HG03045 (cell line): ENCODE results near the gene SBK3.
"Not testable (repeated sequence)": the region's sequence is repeated elsewhere in the genome, so short reads cannot be mapped to it uniquely, and the experiment has no call there.

ENCODE experiments used
- ATAC-seq: cut with Tn5 transposase; IDR thresholded peaks from one replicate; pipeline ENCODE4 v1.9.1; 2021; ENCODE audit warnings: mild to moderate bottlenecking, moderate library complexity; ENCODE audit not compliant: unreplicated experiment

Gene SBK3

DNA sequence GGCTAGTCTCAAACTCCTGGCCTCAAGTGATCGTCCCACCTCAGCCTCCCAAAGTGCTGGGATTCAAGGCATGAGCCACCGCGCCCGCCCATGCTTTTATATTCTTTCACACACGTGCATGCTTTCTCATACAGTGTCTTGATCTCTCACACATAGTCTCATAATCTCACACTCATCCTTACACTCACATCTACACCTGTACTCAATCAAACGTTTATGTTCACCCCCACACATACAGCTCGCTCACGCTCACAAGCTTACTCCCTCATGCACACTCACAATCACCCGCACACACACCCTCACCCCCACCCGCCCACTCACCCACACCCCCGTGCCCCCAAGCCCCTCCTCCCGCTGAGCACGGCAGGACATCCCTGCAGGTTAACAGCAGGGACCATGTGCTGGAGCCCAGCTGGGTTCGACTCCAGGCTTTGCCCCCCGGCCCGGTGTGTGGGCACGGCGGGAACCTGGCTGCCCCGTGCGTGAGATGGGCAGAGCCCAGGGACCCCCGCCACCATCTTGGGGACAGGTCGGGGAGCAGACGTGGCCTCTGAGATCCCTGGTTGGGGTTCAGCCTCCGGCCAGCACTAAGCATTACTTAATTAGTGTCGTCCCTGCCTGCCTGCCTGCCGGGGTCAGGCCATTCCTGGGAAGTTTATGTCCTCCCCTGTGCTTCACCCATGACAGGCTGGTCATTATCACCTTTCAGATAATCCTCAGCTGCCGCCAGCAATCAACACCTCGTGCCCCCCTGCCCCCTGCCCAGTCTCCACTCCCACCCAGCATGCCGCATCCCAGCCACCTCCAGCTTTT lies 19.8 kb downstream of the SBK3 start:
- ATAC-seq: no peak

DNA sequence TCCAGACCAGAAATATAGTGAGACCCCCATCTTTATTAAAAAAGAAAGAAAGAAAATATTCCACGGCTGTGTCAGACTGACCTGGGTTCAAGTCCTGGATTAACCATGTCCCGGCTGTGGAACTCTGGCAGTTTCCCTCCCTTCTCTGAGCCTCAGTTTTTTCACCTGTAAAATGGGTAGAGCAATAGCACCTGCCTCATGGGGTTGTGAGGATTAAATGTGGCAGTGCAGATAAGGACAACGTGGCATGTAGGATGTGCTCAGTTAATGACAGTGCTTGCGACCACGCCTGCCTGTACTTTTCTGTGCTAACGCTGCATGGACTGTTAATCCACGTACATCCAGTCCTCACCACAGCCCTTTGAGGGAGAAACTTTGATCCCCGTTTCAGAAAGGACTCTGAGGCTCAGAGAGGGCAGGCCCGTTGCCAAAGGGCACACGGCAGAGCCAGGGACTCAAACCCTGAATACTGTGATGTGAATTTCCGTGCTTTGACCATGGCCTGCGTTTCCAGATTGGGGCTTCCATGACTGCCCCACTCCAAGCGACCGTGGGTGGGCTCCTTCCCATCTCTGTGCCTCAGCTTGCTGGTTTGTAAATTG lies 24.6 kb downstream of the SBK3 start:
- no peak for ATAC-seq

DNA sequence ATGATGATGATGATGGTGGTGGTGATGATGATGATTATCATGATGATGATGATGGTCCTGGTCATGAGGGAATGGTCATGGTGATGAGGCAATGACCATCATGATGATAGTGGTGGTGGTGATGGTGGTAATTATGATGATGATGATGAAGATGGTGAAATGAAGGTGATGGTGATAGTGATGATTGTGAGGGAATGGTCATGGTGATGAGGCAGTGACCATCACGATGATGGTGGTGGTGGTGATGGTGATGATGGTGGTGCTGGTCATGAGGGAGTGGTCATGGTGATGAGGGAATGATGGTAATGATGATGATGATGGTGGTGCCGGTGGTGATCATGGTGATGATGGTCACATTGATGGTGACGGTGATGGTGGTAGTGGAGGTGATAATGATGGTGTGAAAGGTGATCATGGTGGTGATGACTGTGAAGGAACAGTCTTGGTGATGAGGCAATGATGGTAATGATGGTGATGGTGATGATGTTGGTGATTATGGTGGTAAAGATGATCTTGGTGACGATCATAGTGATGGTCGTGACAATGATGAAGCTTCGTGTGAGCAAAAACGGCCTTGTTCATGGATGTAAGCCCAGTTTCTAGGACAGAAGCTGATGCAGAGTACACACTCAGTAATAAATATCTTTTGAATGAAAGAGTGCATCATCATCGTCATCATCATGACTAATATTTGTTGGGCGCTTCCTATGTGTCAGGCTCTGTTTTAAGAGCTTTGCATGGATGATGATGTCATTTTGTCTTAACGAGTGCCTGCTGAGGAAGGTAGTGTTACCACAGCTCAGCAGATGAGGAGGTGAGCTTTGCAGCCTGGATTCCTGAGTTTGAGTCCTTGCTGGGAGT lies 25.7 kb downstream of the SBK3 start:
- no peak for ATAC-seq

- ATAC-seq: peak; percentile 95
Measured at GRCh38 chr19:55516878-55517620, 28.3 kb downstream of the SBK3 start.

GRCh38 chr19:55508120-55508519 lies 37.2 kb downstream of the SBK3 start:
- no peak for ATAC-seq

- ATAC-seq: no peak
Measured at GRCh38 chr19:55504981-55505380, 40.4 kb downstream of the SBK3 start.

DNA sequence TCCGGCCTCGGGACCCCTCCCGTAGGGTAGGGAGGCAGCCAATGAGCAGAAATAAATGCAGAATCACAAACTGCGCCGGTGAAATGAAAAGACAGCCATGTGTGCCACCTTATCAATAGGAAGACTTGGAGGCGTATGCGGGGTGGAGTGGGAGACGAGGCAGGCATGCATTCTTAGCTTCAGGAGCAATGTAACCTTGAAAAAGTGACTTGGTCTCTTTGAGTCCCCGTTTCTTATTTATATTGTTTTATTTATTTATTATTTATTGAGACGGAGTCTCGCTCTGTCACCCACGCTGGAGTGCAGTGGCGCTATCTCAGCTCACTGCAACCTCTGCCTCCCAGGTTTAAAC lies 41.1 kb downstream of the SBK3 start:
- no peak for ATAC-seq

DNA sequence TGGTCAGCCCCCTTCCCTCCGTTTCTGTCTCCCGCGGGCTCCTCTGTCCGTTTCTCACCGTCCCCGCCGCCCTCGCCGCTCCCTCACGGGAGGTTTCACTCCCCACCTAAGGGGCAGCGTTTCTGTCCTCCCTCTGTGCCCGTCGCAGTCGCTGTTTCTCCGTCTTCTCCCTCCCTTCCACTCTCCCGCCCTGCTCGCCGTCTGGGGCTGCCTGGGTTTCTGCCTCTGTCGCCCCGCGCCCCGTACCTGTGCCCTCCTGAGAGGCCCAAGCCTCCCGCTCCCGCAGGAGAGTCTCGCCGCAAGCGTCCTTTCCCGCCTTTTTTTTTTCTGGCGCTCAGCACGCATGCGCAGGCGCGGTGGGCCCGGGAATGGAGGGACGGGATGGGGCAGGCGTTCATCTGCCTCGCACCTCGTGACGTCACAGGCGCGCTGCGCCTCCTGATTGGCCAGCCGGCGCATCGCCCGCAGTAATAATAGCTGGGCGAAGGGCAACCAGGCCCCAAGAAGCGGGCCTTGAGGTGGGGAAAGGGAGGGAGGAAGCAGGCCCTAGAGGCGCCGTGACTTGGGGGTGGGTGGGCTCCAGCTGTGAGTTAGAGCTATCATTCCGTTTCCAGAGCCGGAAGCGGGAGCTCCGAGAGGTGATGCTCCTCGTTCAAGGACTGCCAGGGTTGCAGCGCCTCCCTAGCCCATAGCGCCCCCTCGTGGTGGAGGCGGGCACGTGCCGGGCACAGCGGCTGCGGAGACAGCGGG lies 41.7 kb downstream of the SBK3 start:
- ATAC-seq: peak; percentile 91

- ATAC-seq: no peak
Measured at GRCh38 chr19:55503157-55503501, 42.2 kb downstream of the SBK3 start.

DNA sequence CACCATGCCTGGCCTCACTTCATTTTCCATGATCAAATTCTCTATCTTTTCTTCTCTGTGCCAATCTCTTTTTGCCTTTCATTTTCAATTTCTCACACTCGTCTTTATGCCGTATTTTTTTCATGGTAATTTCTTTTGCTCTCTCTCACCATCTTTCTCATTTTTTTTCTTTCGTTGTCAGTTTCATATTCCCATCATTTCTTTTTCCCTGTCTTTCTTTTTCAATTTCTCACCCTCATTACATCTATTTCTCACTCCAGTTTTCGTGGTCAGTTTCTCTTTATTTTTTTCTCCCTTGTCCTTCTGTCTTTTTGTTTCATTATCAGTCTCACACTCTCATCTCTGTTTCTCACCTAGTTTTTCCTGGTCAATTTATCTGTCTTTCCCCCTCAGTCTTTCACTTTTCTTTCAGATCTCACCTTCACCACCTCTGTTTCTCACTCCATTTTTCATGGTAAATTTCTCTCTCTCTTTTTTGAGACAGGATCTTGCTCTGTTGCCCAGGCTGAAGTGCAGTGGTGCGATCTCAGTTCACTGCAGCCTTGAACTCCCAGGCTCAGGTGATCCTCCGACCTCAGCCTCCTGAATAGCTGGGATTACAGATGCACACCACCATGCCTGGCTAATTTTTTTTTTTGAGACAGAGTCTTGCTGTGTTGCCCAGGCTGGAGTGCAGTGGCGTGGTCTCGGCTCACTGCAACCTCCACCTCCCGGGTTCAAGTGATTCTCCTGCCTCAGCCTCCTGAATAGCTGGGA lies 43.0 kb downstream of the SBK3 start:
- ATAC-seq: no peak

DNA sequence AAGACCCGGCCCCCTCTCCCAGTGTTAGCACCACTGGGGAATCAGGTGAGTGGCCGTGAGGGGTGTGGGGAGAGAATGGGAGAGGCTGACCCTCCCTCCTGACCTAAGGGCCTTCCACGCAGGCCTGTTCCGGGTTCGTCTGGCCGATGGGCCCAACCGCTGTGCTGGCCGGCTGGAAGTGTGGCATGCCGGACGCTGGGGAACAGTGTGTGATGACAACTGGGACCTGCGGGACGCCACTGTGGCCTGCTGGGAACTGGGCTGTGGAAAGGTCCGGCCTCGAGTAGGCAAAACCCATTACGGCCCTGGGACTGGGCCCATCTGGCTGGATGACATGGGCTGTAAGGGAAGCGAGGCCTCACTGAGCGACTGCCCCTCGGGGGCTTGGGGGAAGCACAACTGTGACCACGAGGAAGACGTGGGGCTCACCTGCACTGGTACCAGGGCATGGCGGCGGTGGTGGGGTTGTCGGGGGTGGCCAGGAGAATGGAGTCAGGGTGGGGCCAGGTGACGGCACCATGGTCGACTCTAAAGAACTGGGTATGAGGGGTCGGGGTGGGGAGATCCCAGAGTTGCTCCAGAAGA lies 44.9 kb downstream of the SBK3 start:
- ATAC-seq: no peak

DNA sequence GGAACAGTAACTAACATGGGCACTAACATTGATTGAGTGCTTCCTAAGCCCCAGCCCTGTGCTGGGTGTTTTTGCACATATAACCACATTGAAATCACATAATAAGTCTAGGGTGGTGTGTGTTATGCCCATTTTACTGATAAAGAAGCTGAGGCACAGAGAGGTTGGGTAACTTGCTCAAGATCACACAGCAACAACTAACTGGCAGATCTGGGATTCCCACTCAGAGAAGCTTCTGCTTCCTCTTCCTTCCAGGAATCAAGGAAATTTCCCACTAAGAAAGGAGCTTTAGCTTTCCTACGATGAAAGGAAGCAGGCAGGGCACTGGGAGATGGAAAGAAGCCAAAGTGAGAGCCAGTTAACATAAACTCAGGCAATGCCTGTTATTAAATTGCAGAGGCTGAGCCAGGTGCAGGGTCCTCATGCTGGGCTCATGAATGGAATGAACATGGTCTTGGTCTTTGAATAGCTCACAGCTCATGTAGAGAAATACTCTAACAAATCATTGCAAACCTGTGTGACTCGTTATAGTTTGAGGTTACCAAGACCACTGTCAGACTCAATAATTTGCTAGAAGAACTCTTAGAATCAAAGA lies 47.0 kb downstream of the SBK3 start:
- no peak for ATAC-seq

DNA sequence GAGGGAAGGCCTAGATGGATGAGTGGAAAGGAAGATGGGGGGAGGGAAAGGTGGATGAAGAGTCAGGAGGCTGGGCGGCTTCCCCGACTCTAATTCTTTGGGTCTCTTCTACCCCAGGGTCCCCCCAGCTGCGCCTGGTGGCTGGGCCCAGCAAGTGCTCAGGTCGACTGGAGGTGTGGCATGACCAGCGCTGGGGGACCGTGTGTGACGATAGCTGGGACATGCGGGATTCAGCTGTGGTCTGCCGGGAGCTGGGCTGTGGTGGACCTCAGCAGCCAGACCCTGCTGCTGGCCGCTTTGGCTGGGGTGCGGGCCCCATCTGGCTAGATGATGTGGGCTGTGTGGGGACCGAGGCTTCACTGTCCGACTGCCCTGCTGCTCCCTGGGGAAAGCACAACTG lies 47.6 kb downstream of the SBK3 start:
- ATAC-seq: no peak

GRCh38 chr19:55496820-55497219 lies 48.5 kb downstream of the SBK3 start:
- ATAC-seq: not testable (repeated sequence)

GRCh38 chr19:55495646-55496349 lies 49.5 kb downstream of the SBK3 start:
- no peak for ATAC-seq

- ATAC-seq: no peak
Measured at GRCh38 chr19:55494172-55494761, 51.1 kb downstream of the SBK3 start.

- no peak for ATAC-seq
Measured at GRCh38 chr19:55493645-55494171, 51.6 kb downstream of the SBK3 start.
